Neural progenitor cell (in vitro differentiated cells): ENCODE data around the gene ZFAND3. TPM values are rescaled to one million over a fixed set of nuclear protein-coding genes. Genes with fewer than 3 reads are reported as not detected.

Source experiments
- DNase-seq: peaks from one replicate; pipeline ENCODE4 v3.0.0-alpha.2; 2016; ENCODE audit warnings: low spot score
- H2AFZ ChIP-seq: fragments of 200-600 bp; sonication (generic); replicated peaks from 2 replicates; pipeline ENCODE4 v1.6.1; 2016; ENCODE audit warnings: antibody characterized with exemption
- H3F3A ChIP-seq: fragments of 200-600 bp; sonication (generic); 2 replicates; pipeline ENCODE4 v1.6.1; 2016; ENCODE audit warnings: antibody characterized with exemption, low read depth
- H3K27ac ChIP-seq: fragments of 200-600 bp; sonication (generic); 2 replicates; pipeline ENCODE4 v1.5.1; 2016; ENCODE audit warnings: mild to moderate bottlenecking
- H3K27me3 ChIP-seq: fragments of 200-600 bp; sonication (generic); 2 replicates; pipeline ENCODE4 v1.6.1; 2016; ENCODE audit warnings: mild to moderate bottlenecking, moderate library complexity
- H3K36me3 ChIP-seq: fragments of 200-600 bp; sonication (generic); 2 replicates; pipeline ENCODE4 v1.5.1; 2016
- H3K4me1 ChIP-seq: fragments of 200-600 bp; sonication (generic); 2 replicates; pipeline ENCODE4 v1.6.1; 2016; ENCODE audit warnings: mixed run types
- H3K4me2 ChIP-seq: fragments of 200-600 bp; sonication (generic); 2 replicates; pipeline ENCODE4 v1.6.1; 2016
- H3K4me3 ChIP-seq: fragments of 200-600 bp; sonication (generic); 2 replicates; pipeline ENCODE4 v1.5.1; 2016
- H3K79me2 ChIP-seq: fragments of 200-600 bp; sonication (generic); 2 replicates; pipeline ENCODE4 v1.6.1; 2016; ENCODE audit warnings: low read depth
- H3K9ac ChIP-seq: fragments of 200-600 bp; sonication (generic); 2 replicates; pipeline ENCODE4 v1.6.1; 2016
- H3K9me3 ChIP-seq: fragments of 200-600 bp; sonication (generic); 2 replicates; pipeline ENCODE4 v1.5.1; 2016; ENCODE audit warnings: low read depth
- H4K20me1 ChIP-seq: fragments of 200-600 bp; sonication (generic); 2 replicates; pipeline ENCODE4 v1.6.1; 2016; ENCODE audit warnings: low read depth
- H3K27ac Mint-ChIP-seq: 3 replicates; pipeline ENCODE4 v1.8.0; 2021; ENCODE audit warnings: mixed read lengths
- H3K27me3 Mint-ChIP-seq: 2 replicates; pipeline ENCODE4 v1.8.0; 2022; ENCODE audit warnings: low read depth, mild to moderate bottlenecking, inconsistent platforms, moderate library complexity, mixed read lengths; ENCODE audit not compliant: insufficient read depth
- H3K36me3 Mint-ChIP-seq: 3 replicates; pipeline ENCODE4 v1.8.0; 2021; ENCODE audit warnings: mixed read lengths
- H3K4me1 Mint-ChIP-seq: 3 replicates; pipeline ENCODE4 v1.8.0; 2021; ENCODE audit warnings: mixed read lengths
- H3K4me3 Mint-ChIP-seq: 3 replicates; pipeline ENCODE4 v1.8.0; 2021; ENCODE audit warnings: mild to moderate bottlenecking, moderate library complexity, mixed read lengths
- H3K9me3 Mint-ChIP-seq: 3 replicates; pipeline ENCODE4 v1.8.0; 2020; ENCODE audit warnings: mixed read lengths
- EZH2 ChIP-seq: fragments of 200-600 bp; sonication (generic); IDR thresholded peaks from 2 replicates; pipeline ENCODE4 v1.6.1; 2017; ENCODE audit warnings: antibody characterized with exemption, mild to moderate bottlenecking, moderate library complexity
- EZH2phosphoT487 ChIP-seq: fragments of 200-600 bp; sonication (generic); IDR thresholded peaks from 2 replicates; pipeline ENCODE4 v1.6.1; 2017; ENCODE audit warnings: antibody characterized with exemption
- total RNA-seq: library from RNA; depleted of rRNA; stranded (reverse); fragments of >200 nt; gene quantifications from 2 replicates; pipeline ENCODE4 v1.2.3, GENCODE V29; 2015; ENCODE audit warnings: low replicate concordance
- TF ChIP-seq, protein P1 (sequence below): fragments of 200-600 bp; sonication (generic); IDR thresholded peaks from 2 replicates; pipeline ENCODE4 v1.5.1; 2017; ENCODE audit warnings: antibody characterized with exemption, mild to moderate bottlenecking

The ZFAND3 gene
- total RNA-seq, 1 donor from 2014 or later: 24.3 TPM

DNA sequence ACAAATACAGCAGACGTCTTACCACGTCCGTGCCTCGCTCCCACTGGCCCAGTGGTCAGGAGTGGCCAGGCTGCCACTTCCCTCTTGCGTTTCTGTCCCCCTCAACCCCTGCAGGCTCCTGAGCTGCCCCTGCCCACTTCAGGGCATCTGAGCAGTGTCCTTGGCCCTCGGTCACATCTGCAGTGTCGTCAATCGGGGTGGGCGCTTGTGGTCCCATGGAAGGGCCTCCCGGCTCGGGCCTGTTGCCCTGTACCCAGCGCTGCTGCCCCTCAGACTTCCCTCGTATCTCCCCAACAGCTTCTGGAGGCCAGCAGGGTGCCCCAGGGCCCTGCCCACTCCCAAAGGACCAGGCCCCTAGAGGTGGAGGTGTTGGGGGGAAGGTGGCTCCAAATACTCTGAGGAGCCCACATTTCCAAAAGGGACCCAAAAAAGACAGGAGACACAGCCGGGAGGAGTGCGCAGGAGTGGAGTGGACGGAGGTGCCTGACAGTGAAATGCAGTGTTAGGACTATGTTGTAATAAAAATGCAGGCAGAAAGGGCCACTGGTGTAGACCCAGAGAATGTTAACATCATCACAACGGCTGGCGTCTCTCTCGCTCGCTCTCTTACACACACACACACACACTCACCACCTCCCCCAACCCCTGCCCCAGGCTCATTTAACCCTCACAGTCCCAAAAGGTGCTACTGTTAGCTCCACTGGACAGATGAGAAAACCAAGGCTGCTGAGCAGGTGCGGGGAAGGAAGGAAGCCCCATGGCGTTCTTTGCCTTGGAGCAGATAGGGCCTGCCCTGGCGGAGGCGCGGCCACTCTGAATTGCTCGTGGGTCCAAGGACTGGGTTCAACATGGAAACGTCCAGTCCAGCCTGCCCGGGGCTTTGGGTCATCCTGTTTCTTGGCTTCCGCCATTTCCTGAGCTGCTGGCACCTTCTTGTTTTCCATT lies 343.9 kb downstream of the ZFAND3 start:
- no peak overlapping the region for H3K27ac Mint-ChIP-seq
- Histone ChIP-seq H3K4me2 (no peak overlapping the region), H3K36me3 (no peaks in the 10 kb centered on the region), H3F3A (no peaks in the 10 kb centered on the region), H3K4me3 (no peak overlapping the region), H3K4me1 (peaks cover 3% of the 10 kb centered on the region), H4K20me1 (no peaks in the 10 kb centered on the region), H3K27ac (no peak overlapping the region), H3K9me3 (no peaks in the 10 kb centered on the region), H3K27me3 (no peaks in the 10 kb centered on the region), H3K79me2 (no peaks in the 10 kb centered on the region), H2AFZ (no peak overlapping the region), H3K9ac (no peak overlapping the region)
- peaks cover 3% of the 10 kb centered on the region for H3K9me3 Mint-ChIP-seq
- H3K36me3 Mint-ChIP-seq: peaks cover 34% of the 10 kb centered on the region
- no peak for DNase-seq
- no peak for TF ChIP-seq EZH2
- no peak for TF ChIP-seq EZH2phosphoT487
- TF ChIP-seq, protein P1, sequence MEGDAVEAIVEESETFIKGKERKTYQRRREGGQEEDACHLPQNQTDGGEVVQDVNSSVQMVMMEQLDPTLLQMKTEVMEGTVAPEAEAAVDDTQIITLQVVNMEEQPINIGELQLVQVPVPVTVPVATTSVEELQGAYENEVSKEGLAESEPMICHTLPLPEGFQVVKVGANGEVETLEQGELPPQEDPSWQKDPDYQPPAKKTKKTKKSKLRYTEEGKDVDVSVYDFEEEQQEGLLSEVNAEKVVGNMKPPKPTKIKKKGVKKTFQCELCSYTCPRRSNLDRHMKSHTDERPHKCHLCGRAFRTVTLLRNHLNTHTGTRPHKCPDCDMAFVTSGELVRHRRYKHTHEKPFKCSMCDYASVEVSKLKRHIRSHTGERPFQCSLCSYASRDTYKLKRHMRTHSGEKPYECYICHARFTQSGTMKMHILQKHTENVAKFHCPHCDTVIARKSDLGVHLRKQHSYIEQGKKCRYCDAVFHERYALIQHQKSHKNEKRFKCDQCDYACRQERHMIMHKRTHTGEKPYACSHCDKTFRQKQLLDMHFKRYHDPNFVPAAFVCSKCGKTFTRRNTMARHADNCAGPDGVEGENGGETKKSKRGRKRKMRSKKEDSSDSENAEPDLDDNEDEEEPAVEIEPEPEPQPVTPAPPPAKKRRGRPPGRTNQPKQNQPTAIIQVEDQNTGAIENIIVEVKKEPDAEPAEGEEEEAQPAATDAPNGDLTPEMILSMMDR: no peak
- H3K4me3 Mint-ChIP-seq: no peak overlapping the region
- H3K4me1 Mint-ChIP-seq: peaks cover 7% of the 10 kb centered on the region
- no peaks in the 10 kb centered on the region for H3K27me3 Mint-ChIP-seq

DNA sequence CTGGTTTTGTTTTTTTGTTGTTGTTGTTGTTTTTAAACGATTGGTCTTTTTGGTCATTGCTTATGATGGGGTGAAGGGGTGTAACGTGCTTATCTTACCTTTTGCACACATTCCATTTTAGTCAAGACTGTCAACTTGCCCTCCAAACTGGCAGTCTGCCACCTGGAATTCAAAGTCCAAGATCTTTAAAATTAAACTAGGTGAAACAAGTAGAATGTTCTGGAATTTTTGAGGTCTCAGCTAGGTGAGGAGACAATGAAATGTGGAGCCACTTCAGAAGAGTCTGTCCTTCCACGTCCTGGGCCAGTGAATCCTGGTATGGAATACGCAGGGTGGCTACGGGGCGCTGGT lies 344.6 kb downstream of the ZFAND3 start:
- no peak for TF ChIP-seq EZH2phosphoT487
- TF ChIP-seq EZH2: no peak
- TF ChIP-seq, protein P1: no peak
- no peaks in the 10 kb centered on the region for H3K36me3 ChIP-seq

DNA sequence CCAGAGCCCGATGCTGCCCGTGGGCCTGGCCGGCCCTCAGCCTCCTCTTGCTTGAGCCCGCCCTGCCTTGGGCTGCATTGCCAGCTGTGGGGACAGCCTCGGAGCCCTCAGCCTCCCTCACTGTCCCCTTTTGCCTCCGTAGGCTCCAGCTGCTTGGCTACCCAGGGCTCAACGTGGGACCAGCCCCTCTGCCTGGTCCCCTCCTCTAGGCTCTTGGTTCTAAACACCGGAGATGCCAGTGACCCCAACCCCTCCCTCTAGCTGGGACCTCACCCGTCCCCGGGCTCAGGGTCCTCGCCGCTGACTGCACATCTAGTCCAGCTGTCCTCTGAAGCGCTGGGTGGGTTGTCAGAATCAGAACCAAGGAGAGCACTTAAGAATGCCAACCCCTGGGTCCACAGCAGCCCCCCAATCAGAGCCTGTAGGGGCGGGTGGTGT lies 345.2 kb downstream of the ZFAND3 start:
- Histone ChIP-seq H2AFZ (no peak overlapping the region), H3K4me1 (peaks cover 3% of the 10 kb centered on the region), H3K9me3 (no peaks in the 10 kb centered on the region), H3K4me2 (no peak overlapping the region), H3K9ac (no peak overlapping the region), H3F3A (peaks cover under 1% of the 10 kb centered on the region), H4K20me1 (peaks cover under 1% of the 10 kb centered on the region), H3K36me3 (no peaks in the 10 kb centered on the region), H3K27ac (no peak overlapping the region), H3K79me2 (no peaks in the 10 kb centered on the region), H3K27me3 (no peaks in the 10 kb centered on the region), H3K4me3 (no peak overlapping the region)
- H3K4me3 Mint-ChIP-seq: no peak overlapping the region
- H3K9me3 Mint-ChIP-seq: peaks cover 3% of the 10 kb centered on the region
- peaks cover 25% of the 10 kb centered on the region for H3K36me3 Mint-ChIP-seq
- peaks cover 7% of the 10 kb centered on the region for H3K4me1 Mint-ChIP-seq
- DNase-seq: no peak
- TF ChIP-seq, protein P1: no peak
- TF ChIP-seq EZH2phosphoT487 (no peak), EZH2 (no peak)
- no peak overlapping the region for H3K27ac Mint-ChIP-seq
- H3K27me3 Mint-ChIP-seq: no peaks in the 10 kb centered on the region

More for the DNA sequence above, 344.6 kb downstream of the ZFAND3 start:
- Histone ChIP-seq H3K27ac (no peak overlapping the region), H2AFZ (no peak overlapping the region), H3K4me3 (no peak overlapping the region), H3F3A (no peaks in the 10 kb centered on the region), H3K27me3 (no peaks in the 10 kb centered on the region), H3K4me2 (no peak overlapping the region), H3K4me1 (peaks cover 3% of the 10 kb centered on the region), H3K9me3 (no peaks in the 10 kb centered on the region), H3K79me2 (no peaks in the 10 kb centered on the region), H4K20me1 (no peaks in the 10 kb centered on the region), H3K9ac (no peak overlapping the region)
- Mint-ChIP-seq H3K4me3 (no peak overlapping the region), H3K27me3 (no peaks in the 10 kb centered on the region), H3K27ac (no peak overlapping the region), H3K36me3 (peaks cover 29% of the 10 kb centered on the region), H3K9me3 (peaks cover 3% of the 10 kb centered on the region), H3K4me1 (peaks cover 7% of the 10 kb centered on the region)
- DNase-seq: no peak
